ENCODE data around the gene RALGAPA2. TPM values are rescaled to one million over a fixed set of nuclear protein-coding genes. Genes with fewer than 3 reads are reported as not detected.

Gene RALGAPA2
- total and polyA plus RNA-seq, 2 of the 13 experiments (the other 11 are each of a cell fraction or from before 2014, with no cell fraction given): 13.8 to 17.7 TPM

- TF ChIP-seq TFE3 (CRISPR knock-in tag; IDR thresholded peaks at IDR 0.05): no peak
Observed at GRCh38 chr20:20525756-20526155, 186.7 kb downstream of the RALGAPA2 start (continued).

GRCh38 chr20:20525214-20525613 is 187.2 kb downstream of the RALGAPA2 start:
- FAIRE-seq (no peak), DNase-seq (ENCODE audit: low spot score) (no peak), ATAC-seq (no peak)
- Histone ChIP-seq H3K79me2 (ENCODE audit: insufficient read depth, low read length) (no peaks in the 10 kb centered on the region), H4K20me1 (ENCODE audit: insufficient read depth, low read length) (no peaks in the 10 kb centered on the region), H3K4me3 (replicated peaks in 1 of 3; ENCODE audit: insufficient read depth in 1 of 3, low read depth in 2 of 3, low read length in 3 of 3) (no peak overlapping the region), H3K27ac (ENCODE audit: extremely low read length, insufficient read depth, low read length) (no peak overlapping the region), H3K36me3 (replicated peaks in 1 of 2; ENCODE audit: control insufficient read depth in 1 of 2, insufficient read depth in 2 of 2, low read length in 2 of 2) (peaks cover 8 to 9% of the 10 kb centered on the region in 2 experiments; a peak in 3 of 5 replicates), H3K27me3 (ENCODE audit: control insufficient read depth in 1 of 2, insufficient read depth in 2 of 2, low read length in 2 of 2) (no peaks in the 10 kb centered on the region), H3K4me2 (ENCODE audit: low read depth, low read length) (no peak overlapping the region), H2AFZ (ENCODE audit: low read length) (no peak overlapping the region), H3K4me1 (ENCODE audit: insufficient read depth, low read length) (peaks cover under 1% of the 10 kb centered on the region; the same call in 1 of the 2 replicates), H3K9ac (ENCODE audit: insufficient read depth, low read depth, low read length) (no peak overlapping the region), H3K9me3 (ENCODE audit: low read length) (no peaks in the 10 kb centered on the region)
- POLR2A ChIA-PET: no interaction called here
- intact Hi-C loops (cut with micrococcal nuclease; ENCODE audit: unreplicated experiment): no loop called here
- BruUV-seq (replicated peaks): no TSS peak
- TF ChIP-seq E2F5 (CRISPR knock-in tag; conservative IDR thresholded peaks at IDR 0.05) (no peak), ZGPAT (CRISPR knock-in tag; IDR thresholded peaks at IDR 0.05) (no peak), SRF (IDR thresholded peaks at IDR 0.05; ENCODE audit: low read depth, low read length) (no peak), ZNF546 (CRISPR knock-in tag; conservative IDR thresholded peaks at IDR 0.05) (no peak), JUND (CRISPR knock-in tag; IDR thresholded peaks at IDR 0.05) (no peak), ZNF354B (CRISPR knock-in tag; IDR thresholded peaks at IDR 0.05) (no peak), ZNF569 (CRISPR knock-in tag; IDR thresholded peaks at IDR 0.05; ENCODE audit: borderline replicate concordance) (no peak), KMT2A (CRISPR knock-in tag; IDR thresholded peaks at IDR 0.05) (no peak), ZNF710 (CRISPR knock-in tag; IDR thresholded peaks at IDR 0.05; ENCODE audit: borderline replicate concordance) (no peak), NCOA5 (CRISPR knock-in tag; IDR thresholded peaks at IDR 0.05) (no peak)
- in situ Hi-C loops (cut with HindIII; ENCODE audit: extremely low pct_ligation_motif_present, low pct_unique_long_range_greater_than_20kb): no loop called here
- CTCF ChIA-PET (ENCODE audit: low intra/inter-chr PET ratio, low total read pairs): no interaction called here
- WGBS (ENCODE audit: low lambda C conversion rate): 85% methylated on average over 2 of the region's 2 CpGs

Measured in HepG2 (cell line).